Bronchial epithelial cell (primary cell): Measurements from ENCODE around the gene MOSMO. TPM values are rescaled to one million over a fixed set of nuclear protein-coding genes. Genes with fewer than 3 reads are reported as not detected.

ENCODE experiments used
- DNase-seq: peaks from one replicate; pipeline ENCODE4 v3.0.0-alpha.2; 2010; ENCODE audit warnings: low read depth
- FAIRE-seq: peaks from 2 replicates; lab custom pipeline; 2011; peaks lifted over from hg19 to GRCh38; lab: Jason Lieb, UNC
- H3K27me3 ChIP-seq: 2 replicates; pipeline ENCODE4 v1.5.1; 2011; ENCODE audit warnings: low read length; ENCODE audit not compliant: control insufficient read depth, insufficient read depth
- H3K36me3 ChIP-seq: 2 replicates; pipeline ENCODE4 v1.5.1; 2011; ENCODE audit warnings: low read length; ENCODE audit not compliant: control insufficient read depth, insufficient read depth
- H3K4me3 ChIP-seq: 2 replicates; pipeline ENCODE4 v1.5.1; 2011; ENCODE audit warnings: mild to moderate bottlenecking, low read depth, low read length, control low read depth
- CTCF ChIP-seq: IDR thresholded peaks from 2 replicates; pipeline ENCODE4 v1.5.1; 2011; ENCODE audit warnings: mild to moderate bottlenecking, moderate library complexity, low read length, control low read depth, inconsistent platforms; ENCODE audit not compliant: insufficient read depth, severe bottlenecking
- total RNA-seq: library from RNA; depleted of rRNA; stranded (reverse); fragments of >200 nt; gene quantifications from 2 replicates; pipeline ENCODE4 v1.2.1, GENCODE V29; 2014

MOSMO gene
- total RNA-seq, 1 donor from 2014 or later = 17.6 TPM

DNA sequence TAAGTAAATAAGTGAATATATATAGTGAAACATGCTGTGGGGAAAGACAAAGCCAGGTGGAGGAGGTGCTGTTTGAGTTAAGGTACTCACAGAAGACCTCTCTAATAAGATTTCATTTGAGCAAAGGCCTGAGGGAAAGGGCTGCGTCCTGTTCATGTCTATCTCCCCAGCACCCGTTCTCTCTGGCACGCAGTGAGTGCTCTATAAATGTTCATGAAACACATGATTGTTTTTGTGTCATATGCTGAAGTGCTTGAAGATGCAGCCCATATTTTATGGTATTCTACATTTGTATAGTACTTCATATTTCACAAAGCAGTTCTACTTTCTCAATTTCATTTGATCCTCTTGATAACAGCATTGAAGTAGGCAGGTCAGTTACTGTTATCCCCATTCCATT, 85.4 kb downstream of the MOSMO start:
- no peak for DNase-seq
- H3K27me3 ChIP-seq = no peaks in the 10 kb centered on the region
- TF ChIP-seq CTCF = no peak
- FAIRE-seq = no peak
- H3K36me3 ChIP-seq = no peaks in the 10 kb centered on the region
- H3K4me3 ChIP-seq = no peak overlapping the region

DNA sequence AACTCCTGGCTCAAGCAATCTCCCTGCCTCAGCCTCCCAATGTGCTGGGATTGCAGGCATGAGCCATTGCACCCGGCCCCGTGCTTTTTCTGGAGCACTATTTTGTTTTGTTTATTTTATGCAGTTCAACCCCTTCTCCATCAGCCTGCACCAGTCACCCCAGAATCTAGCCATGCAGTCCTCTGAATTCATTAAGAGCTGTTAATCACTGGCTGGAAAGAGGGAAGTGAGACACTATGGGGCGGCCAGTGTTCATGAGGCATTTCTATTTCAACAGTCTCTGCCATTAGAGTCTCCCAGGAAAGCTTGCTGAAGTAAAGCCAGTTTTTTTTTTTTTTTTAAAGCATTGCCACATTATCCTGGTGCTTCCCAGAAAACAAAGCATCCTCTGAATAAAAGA, 86.1 kb downstream of the MOSMO start:
- H3K36me3 ChIP-seq = no peaks in the 10 kb centered on the region
- FAIRE-seq (no peak), DNase-seq (no peak)
- no peaks in the 10 kb centered on the region for H3K27me3 ChIP-seq
- no peak for TF ChIP-seq CTCF
- no peak overlapping the region for H3K4me3 ChIP-seq

DNA sequence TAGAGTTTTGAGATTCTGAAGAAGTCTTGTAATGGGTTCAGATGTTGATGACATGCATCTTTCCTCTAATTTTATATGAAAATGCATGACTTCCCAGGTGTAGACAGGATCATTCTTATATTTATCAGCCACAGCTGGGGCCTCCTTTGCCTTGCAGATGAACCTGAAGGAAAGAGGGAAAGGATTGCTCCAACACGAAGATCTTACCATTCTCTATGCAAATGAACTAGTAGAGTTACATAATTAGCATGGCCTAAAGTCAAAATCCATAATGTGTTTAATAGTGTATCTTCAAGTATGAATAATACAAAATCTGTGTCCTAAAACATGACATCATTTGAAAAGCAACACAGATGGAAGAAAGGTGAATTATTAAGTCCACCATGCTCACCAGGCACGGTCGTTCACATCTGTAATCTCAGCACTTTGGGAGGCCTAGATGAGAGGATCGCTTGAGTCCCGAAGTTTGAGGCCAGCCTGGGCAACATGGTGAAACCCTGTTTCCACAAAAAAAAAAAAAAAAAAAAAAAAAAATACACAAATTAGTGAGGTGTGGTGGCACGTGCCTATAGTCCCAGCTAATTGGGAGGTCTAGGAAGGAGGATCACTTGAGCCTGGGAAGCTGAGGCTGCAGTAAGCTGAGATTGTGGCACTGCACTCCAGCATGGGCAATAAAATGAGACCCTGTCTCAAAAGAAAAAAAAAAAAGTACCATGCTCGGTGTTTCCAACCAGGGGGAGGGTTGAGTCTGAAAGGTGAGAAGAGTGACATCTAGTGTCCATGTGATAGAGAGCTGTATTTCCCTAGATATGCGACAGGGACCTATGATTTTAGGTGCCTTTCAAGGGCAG, 90.7 kb downstream of the MOSMO start:
- FAIRE-seq (no peak), DNase-seq (peak; percentile 62)
- peak; percentile 65 for TF ChIP-seq CTCF
- Histone ChIP-seq H3K4me3 (no peak overlapping the region), H3K27me3 (no peaks in the 10 kb centered on the region), H3K36me3 (no peaks in the 10 kb centered on the region)

DNA sequence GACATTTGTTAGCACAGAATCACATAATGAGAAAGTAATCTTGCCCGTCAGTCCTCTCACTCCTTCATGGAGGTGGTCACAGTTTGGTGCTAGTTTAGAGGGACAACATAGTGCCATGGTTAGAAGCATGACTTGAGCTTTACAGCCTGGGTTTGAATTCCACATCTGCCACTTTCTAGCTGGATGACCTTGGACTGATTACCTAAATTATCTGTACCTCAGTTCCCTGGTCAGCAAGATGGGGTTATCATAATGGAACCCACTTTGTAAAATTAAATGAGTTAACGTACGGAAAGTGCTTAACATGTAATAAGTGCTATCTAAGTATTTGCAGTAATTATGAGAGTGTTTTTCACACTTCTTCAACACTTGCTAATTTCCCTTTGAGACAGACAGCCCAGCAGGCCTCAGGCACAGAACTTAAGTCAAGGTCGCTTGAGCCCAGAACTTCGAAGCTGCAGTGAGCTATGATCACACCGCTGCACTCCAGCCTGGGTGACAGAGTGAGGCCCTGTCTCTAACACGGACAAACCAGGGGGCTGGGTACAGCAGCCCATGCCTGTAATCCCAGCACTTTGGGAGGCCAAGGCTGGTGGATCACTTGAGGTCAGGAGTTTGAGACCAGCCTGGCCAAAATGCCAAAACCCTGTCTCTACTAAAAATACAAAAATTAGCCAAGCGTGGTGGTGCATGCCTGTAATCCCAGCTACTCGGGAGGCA, 91.5 kb downstream of the MOSMO start:
- DNase-seq (no peak), FAIRE-seq (no peak)
- Histone ChIP-seq H3K36me3 (no peaks in the 10 kb centered on the region), H3K27me3 (no peaks in the 10 kb centered on the region), H3K4me3 (no peak overlapping the region)
- no peak for TF ChIP-seq CTCF

DNA sequence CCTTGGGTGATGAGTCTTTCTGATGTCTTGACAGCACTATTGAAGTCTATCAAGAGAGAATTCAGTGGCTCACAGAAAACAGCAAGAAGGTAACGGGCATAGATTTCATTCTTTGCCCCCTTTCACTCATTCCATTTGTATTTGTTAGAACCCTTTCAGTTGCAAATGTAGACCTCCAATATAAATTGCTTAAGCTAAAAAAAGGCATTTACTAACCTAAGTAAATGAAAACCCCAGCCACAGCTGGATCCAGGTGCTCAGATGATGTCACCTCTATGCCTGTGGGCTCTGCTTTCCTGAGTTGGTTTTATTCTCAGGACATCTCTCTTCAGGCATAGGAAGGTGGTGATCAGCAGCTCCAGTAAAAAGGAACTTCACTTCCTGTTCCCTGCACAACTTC, 95.5 kb downstream of the MOSMO start:
- Histone ChIP-seq H3K36me3 (no peaks in the 10 kb centered on the region), H3K4me3 (no peak overlapping the region), H3K27me3 (no peaks in the 10 kb centered on the region)
- TF ChIP-seq CTCF = no peak
- FAIRE-seq = no peak
- DNase-seq = no peak
